Skin epidermis (tissue), 12 donors: ENCODE measurements around the gene ESD.
"Not testable (repeated sequence)": the region's sequence is repeated elsewhere in the genome, so short reads cannot be mapped to it uniquely, and the experiment has no call there.

ENCODE experiments used
- H3K27ac ChIP-seq, 21 experiments: fragments of 200-600 bp; sonication (generic) in 11 of 21; one replicate each; pipeline ENCODE4 v1.5.0; 2020; ENCODE audit warnings: mild to moderate bottlenecking in 3 of 21, inconsistent platforms in 2 of 21, moderate library complexity in 2 of 21
- H3K4me3 ChIP-seq, 7 experiments: fragments of 200-600 bp; sonication (generic) in 2 of 7; one replicate each; pipeline ENCODE4 v1.5.0; 2020; ENCODE audit warnings: inconsistent platforms in 2 of 7, mild to moderate bottlenecking in 2 of 7, moderate library complexity in 1 of 7

Gene ESD

GRCh38 chr13:46796515-46797474, at the start of gene ESD:
Gene ESD, minus strand, starts transcription at chr13:46797161. Its CDS starts 5,748 bp downstream, at chr13:46791413.
- peak within 1 kb of the TSS; percentile 57 to 94 (median 86) for H3K4me3 ChIP-seq
- peak within 1 kb of the TSS; percentile 52 to 95 (median 88) for H3K27ac ChIP-seq

- no peak overlapping the region for H3K4me3 ChIP-seq
- H3K27ac ChIP-seq, result no peak overlapping the region
These were observed 49.8 kb upstream of the ESD start for GRCh38 chr13:46846726-46847125.

- Histone ChIP-seq H3K27ac (no peak overlapping the region), H3K4me3 (no peak overlapping the region)
These were observed 48.2 kb upstream of the ESD start for GRCh38 chr13:46845146-46845545.

GRCh38 chr13:46844431-46844830, 47.5 kb upstream of the ESD start:
- Histone ChIP-seq H3K4me3 (no peak overlapping the region), H3K27ac (no peak overlapping the region)

- no peak overlapping the region for H3K27ac ChIP-seq
These were observed 42.4 kb upstream of the ESD start for GRCh38 chr13:46839399-46839798.

GRCh38 chr13:46834657-46835056, 37.7 kb upstream of the ESD start:
- H3K27ac ChIP-seq, result no peak overlapping the region
- H3K4me3 ChIP-seq, result no peak overlapping the region

More at GRCh38 chr13:46839399-46839798, 42.4 kb upstream of the ESD start:
- no peak overlapping the region for H3K4me3 ChIP-seq

GRCh38 chr13:46831588-46832194, 34.7 kb upstream of the ESD start:
- no peak overlapping the region for H3K4me3 ChIP-seq
- no peak overlapping the region for H3K27ac ChIP-seq

- no peak overlapping the region for H3K4me3 ChIP-seq
- H3K27ac ChIP-seq, result no peak overlapping the region
These were observed 33.5 kb upstream of the ESD start for GRCh38 chr13:46830405-46831005.

GRCh38 chr13:46822551-46822950, 25.6 kb upstream of the ESD start:
- Histone ChIP-seq H3K27ac (no peak overlapping the region), H3K4me3 (no peak overlapping the region)

GRCh38 chr13:46817838-46818476, 21.0 kb upstream of the ESD start:
- no peak overlapping the region for H3K27ac ChIP-seq
- H3K4me3 ChIP-seq, result no peak overlapping the region

GRCh38 chr13:46817095-46817494, 20.1 kb upstream of the ESD start:
- Histone ChIP-seq H3K27ac (no peak overlapping the region), H3K4me3 (no peak overlapping the region)

GRCh38 chr13:46816371-46816770, 19.4 kb upstream of the ESD start:
- no peak overlapping the region for H3K4me3 ChIP-seq

GRCh38 chr13:46812301-46812797, 15.4 kb upstream of the ESD start:
- H3K4me3 ChIP-seq, result no peak overlapping the region

More at GRCh38 chr13:46816371-46816770, 19.4 kb upstream of the ESD start:
- no peak overlapping the region for H3K27ac ChIP-seq

GRCh38 chr13:46810440-46810839, 13.5 kb upstream of the ESD start:
- H3K27ac ChIP-seq, result no peak overlapping the region
- H3K4me3 ChIP-seq, result no peak overlapping the region

More at GRCh38 chr13:46812301-46812797, 15.4 kb upstream of the ESD start:
- H3K27ac ChIP-seq, result no peak overlapping the region

- H3K4me3 ChIP-seq, result not testable (repeated sequence)
These were observed 8.0 kb upstream of the ESD start for GRCh38 chr13:46804921-46805320.

GRCh38 chr13:46804391-46804815, 7.4 kb upstream of the ESD start:
- no peak overlapping the region for H3K4me3 ChIP-seq

More at GRCh38 chr13:46804921-46805320, 8.0 kb upstream of the ESD start:
- not testable (repeated sequence) for H3K27ac ChIP-seq

GRCh38 chr13:46803586-46803985, 6.6 kb upstream of the ESD start:
- Histone ChIP-seq H3K27ac (no peak overlapping the region), H3K4me3 (no peak overlapping the region)

More at GRCh38 chr13:46804391-46804815, 7.4 kb upstream of the ESD start:
- H3K27ac ChIP-seq, result no peak overlapping the region

- no peak overlapping the region for H3K27ac ChIP-seq
These were observed 4.9 kb upstream of the ESD start for GRCh38 chr13:46801858-46802257.

GRCh38 chr13:46799139-46799538, 2.2 kb upstream of the ESD start:
- H3K27ac ChIP-seq, result no peak overlapping the region
- H3K4me3 ChIP-seq, result no peak overlapping the region

More at GRCh38 chr13:46801858-46802257, 4.9 kb upstream of the ESD start:
- H3K4me3 ChIP-seq, result no peak overlapping the region
